ENCODE data around the gene HMGCR.

HMGCR gene

DNA sequence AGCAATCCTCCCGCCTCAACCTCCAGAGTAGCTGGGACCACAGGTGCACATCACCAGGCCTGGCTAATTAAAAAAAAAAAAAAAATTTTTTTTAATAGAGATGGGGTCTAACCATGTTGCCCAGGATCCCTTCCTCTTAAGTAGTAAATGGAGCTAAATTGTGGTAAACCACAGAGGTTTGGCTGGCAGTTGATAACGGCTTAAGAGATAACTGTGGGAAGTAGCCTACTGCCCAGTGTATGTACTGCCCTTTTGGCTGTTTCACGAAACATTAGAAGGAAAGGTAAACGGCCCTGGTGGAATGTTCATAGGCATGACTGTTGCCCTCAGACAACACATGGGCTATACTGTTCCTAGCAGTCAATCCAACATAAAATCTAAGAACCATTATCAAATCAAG lies 44.4 kb downstream of the HMGCR start:
- H3K4me3 ChIP-seq (IDR thresholded peaks at IDR 0.05; ENCODE audit: insufficient read depth, low read depth, low read length) = no peak overlapping the region
- H3K4me2 ChIP-seq = no peak overlapping the region
- H3K36me3 ChIP-seq (ENCODE audit: insufficient read depth) = no peaks in the 10 kb centered on the region
- H3K4me1 ChIP-seq (ENCODE audit: low read depth, poor library complexity, severe bottlenecking) = no peaks in the 10 kb centered on the region
- no peaks in the 10 kb centered on the region for H4K20me1 ChIP-seq (ENCODE audit: insufficient read depth)
- H3K79me2 ChIP-seq (ENCODE audit: insufficient read depth, low read depth) = no peaks in the 10 kb centered on the region
- H3K9ac ChIP-seq = no peak overlapping the region
- H3K27me3 ChIP-seq (ENCODE audit: insufficient read depth, low read depth) = no peaks in the 10 kb centered on the region
- TF ChIP-seq, protein P1, sequence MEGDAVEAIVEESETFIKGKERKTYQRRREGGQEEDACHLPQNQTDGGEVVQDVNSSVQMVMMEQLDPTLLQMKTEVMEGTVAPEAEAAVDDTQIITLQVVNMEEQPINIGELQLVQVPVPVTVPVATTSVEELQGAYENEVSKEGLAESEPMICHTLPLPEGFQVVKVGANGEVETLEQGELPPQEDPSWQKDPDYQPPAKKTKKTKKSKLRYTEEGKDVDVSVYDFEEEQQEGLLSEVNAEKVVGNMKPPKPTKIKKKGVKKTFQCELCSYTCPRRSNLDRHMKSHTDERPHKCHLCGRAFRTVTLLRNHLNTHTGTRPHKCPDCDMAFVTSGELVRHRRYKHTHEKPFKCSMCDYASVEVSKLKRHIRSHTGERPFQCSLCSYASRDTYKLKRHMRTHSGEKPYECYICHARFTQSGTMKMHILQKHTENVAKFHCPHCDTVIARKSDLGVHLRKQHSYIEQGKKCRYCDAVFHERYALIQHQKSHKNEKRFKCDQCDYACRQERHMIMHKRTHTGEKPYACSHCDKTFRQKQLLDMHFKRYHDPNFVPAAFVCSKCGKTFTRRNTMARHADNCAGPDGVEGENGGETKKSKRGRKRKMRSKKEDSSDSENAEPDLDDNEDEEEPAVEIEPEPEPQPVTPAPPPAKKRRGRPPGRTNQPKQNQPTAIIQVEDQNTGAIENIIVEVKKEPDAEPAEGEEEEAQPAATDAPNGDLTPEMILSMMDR (conservative IDR thresholded peaks at IDR 0.05; ENCODE audit: low read depth, low read length) = no peak
- no peak overlapping the region for H3K27ac ChIP-seq
- no peak overlapping the region for H2AFZ ChIP-seq (ENCODE audit: low read depth)

DNA sequence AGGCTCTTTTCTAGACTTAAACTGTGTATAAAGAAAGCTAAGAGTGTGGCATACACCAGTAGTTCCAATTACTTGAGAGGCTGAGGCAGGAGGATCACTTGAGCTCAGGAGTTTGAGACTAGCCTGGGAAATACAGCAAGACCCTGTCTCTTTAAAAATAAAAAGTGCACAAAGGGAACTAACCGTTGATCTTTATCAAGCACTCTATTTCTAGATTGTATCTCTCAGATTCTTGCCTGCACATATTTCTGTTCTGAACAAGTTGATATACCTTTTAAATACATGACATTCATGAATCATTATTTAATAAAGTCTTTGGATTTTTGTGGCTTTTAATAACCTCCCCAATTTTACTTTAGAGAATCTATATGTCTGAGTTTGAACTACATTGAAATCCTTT lies 47.2 kb downstream of the HMGCR start:
- H3K4me2 ChIP-seq = no peak overlapping the region
- H4K20me1 ChIP-seq (ENCODE audit: insufficient read depth) = no peaks in the 10 kb centered on the region
- H3K27ac ChIP-seq = no peak overlapping the region
- TF ChIP-seq, protein P1 (conservative IDR thresholded peaks at IDR 0.05; ENCODE audit: low read depth, low read length) = no peak
- H3K27me3 ChIP-seq (ENCODE audit: insufficient read depth, low read depth) = no peaks in the 10 kb centered on the region
- H2AFZ ChIP-seq (ENCODE audit: low read depth) = no peak overlapping the region
- no peaks in the 10 kb centered on the region for H3K79me2 ChIP-seq (ENCODE audit: insufficient read depth, low read depth)
- no peak overlapping the region for H3K9ac ChIP-seq
- no peak overlapping the region for H3K4me3 ChIP-seq (IDR thresholded peaks at IDR 0.05; ENCODE audit: insufficient read depth, low read depth, low read length)
- H3K36me3 ChIP-seq (ENCODE audit: insufficient read depth) = no peaks in the 10 kb centered on the region
- no peaks in the 10 kb centered on the region for H3K4me1 ChIP-seq (ENCODE audit: low read depth, poor library complexity, severe bottlenecking)

DNA sequence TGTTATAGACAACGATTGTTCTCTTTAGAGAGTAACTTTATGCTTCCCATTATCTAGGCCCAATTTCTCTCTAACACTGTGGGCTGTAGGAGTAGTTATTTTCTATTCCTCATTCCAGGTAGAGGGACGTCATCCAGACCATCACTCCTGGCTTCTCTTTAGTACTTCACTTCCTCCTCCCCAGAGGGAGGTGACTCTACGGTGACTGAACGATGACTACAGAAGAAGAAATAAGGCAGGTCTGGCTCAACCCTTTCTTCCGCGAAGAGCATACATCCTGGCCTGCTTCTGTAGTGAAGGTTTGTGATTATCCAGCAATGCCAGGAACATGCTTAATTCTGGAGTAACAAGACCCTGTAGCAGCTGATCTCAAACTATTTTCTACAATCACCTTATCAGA lies 50.8 kb downstream of the HMGCR start:
- Histone ChIP-seq H3K36me3 (ENCODE audit: insufficient read depth) (no peaks in the 10 kb centered on the region), H4K20me1 (ENCODE audit: insufficient read depth) (no peaks in the 10 kb centered on the region), H2AFZ (ENCODE audit: low read depth) (no peak overlapping the region), H3K4me3 (IDR thresholded peaks at IDR 0.05; ENCODE audit: insufficient read depth, low read depth, low read length) (no peak overlapping the region), H3K27me3 (ENCODE audit: insufficient read depth, low read depth) (no peaks in the 10 kb centered on the region), H3K79me2 (ENCODE audit: insufficient read depth, low read depth) (no peaks in the 10 kb centered on the region), H3K27ac (no peak overlapping the region), H3K9ac (no peak overlapping the region), H3K4me1 (ENCODE audit: low read depth, poor library complexity, severe bottlenecking) (no peaks in the 10 kb centered on the region), H3K4me2 (no peak overlapping the region)
- TF ChIP-seq, protein P1 (conservative IDR thresholded peaks at IDR 0.05; ENCODE audit: low read depth, low read length) = no peak

DNA sequence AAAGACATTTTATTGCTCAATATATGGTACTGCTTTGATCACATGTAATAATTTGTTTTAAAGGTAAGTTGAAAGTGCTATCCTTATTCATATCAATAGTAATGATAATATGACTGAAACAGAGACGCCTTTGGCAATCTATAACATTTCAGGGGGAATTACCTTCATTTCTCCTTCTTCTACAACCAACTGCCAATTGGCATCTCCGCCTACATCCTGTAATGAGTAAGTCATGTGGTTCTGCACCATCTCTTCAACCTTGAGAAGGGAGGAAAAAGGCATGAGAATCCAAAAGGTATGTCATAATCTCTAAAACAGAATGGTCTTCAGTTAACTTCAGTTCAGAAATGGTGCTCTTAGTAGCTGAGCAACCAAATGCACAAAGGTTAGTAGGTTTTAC lies 52.4 kb downstream of the HMGCR start:
- TF ChIP-seq, protein P1 (conservative IDR thresholded peaks at IDR 0.05; ENCODE audit: low read depth, low read length) = no peak
- Histone ChIP-seq H3K4me1 (ENCODE audit: low read depth, poor library complexity, severe bottlenecking) (no peaks in the 10 kb centered on the region), H2AFZ (ENCODE audit: low read depth) (no peak overlapping the region), H3K27me3 (ENCODE audit: insufficient read depth, low read depth) (no peaks in the 10 kb centered on the region), H3K79me2 (ENCODE audit: insufficient read depth, low read depth) (no peaks in the 10 kb centered on the region), H3K4me3 (IDR thresholded peaks at IDR 0.05; ENCODE audit: insufficient read depth, low read depth, low read length) (no peak overlapping the region), H4K20me1 (ENCODE audit: insufficient read depth) (no peaks in the 10 kb centered on the region), H3K4me2 (no peak overlapping the region), H3K27ac (no peak overlapping the region), H3K9ac (no peak overlapping the region), H3K36me3 (ENCODE audit: insufficient read depth) (no peaks in the 10 kb centered on the region)

DNA sequence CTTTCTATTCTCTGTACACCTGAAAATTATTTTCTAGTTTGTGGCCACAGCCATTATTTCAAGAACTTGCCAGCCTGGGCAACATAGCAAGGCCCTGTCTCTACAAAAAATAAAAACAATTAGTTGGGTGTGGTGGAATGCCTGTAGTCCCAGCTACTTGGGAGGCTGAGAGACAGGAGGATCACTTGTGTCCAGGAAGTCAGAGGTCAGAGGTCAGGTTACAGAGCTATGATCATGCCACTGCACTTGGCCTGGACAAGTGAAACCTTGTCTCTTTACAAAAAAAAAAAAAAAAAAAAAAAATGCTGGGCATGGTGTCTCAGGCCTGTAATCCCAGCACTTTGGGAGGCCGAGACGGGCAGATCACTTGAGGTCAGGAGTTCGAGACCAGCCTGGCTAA lies 58.3 kb downstream of the HMGCR start:
- H3K27ac ChIP-seq = no peak overlapping the region
- TF ChIP-seq, protein P1 (conservative IDR thresholded peaks at IDR 0.05; ENCODE audit: low read depth, low read length) = no peak
- H3K79me2 ChIP-seq (ENCODE audit: insufficient read depth, low read depth) = no peaks in the 10 kb centered on the region
- H3K9ac ChIP-seq = no peak overlapping the region
- no peak overlapping the region for H2AFZ ChIP-seq (ENCODE audit: low read depth)
- H4K20me1 ChIP-seq (ENCODE audit: insufficient read depth) = no peaks in the 10 kb centered on the region
- no peaks in the 10 kb centered on the region for H3K36me3 ChIP-seq (ENCODE audit: insufficient read depth)
- H3K4me3 ChIP-seq (IDR thresholded peaks at IDR 0.05; ENCODE audit: insufficient read depth, low read depth, low read length) = no peak overlapping the region
- H3K4me2 ChIP-seq = no peak overlapping the region
- no peaks in the 10 kb centered on the region for H3K27me3 ChIP-seq (ENCODE audit: insufficient read depth, low read depth)
- H3K4me1 ChIP-seq (ENCODE audit: low read depth, poor library complexity, severe bottlenecking) = no peaks in the 10 kb centered on the region
